ENCODE results near the gene PIK3R2.

PIK3R2 gene

GRCh38 chr19:18120127-18120526 lies 32.8 kb upstream of the PIK3R2 start:
- no peaks in the 10 kb centered on the region for H3F3A ChIP-seq (ENCODE audit: low read depth)
- H4K20me1 ChIP-seq (ENCODE audit: insufficient read depth, low read length, poor library complexity, severe bottlenecking), result no peaks in the 10 kb centered on the region
- H3K4me3 ChIP-seq (ENCODE audit: low read length, poor library complexity, severe bottlenecking), result no peak overlapping the region
- no peaks in the 10 kb centered on the region for H3K9me2 ChIP-seq (replicated peaks; ENCODE audit: low read depth, low read length)
- TF ChIP-seq EZH2phosphoT487 (IDR thresholded peaks at IDR 0.05; ENCODE audit: borderline replicate concordance) (no peak), CTCF (conservative IDR thresholded peaks at IDR 0.05; ENCODE audit: low read length) (no peak)
- H3K27me3 ChIP-seq (ENCODE audit: insufficient read depth, low read length, poor library complexity, severe bottlenecking), result no peaks in the 10 kb centered on the region
- H3K9me3 ChIP-seq (ENCODE audit: insufficient read depth, low read depth, low read length), result no peaks in the 10 kb centered on the region
- H2AFZ ChIP-seq (ENCODE audit: low read length), result no peak overlapping the region
- no peak overlapping the region for H3K9ac ChIP-seq (ENCODE audit: low read depth, low read length, poor library complexity, severe bottlenecking)
- peaks cover 6% of the 10 kb centered on the region; the same call in 1 of the 2 replicates for H3K36me3 ChIP-seq (ENCODE audit: insufficient read depth, low read length)
- H3K4me1 ChIP-seq (ENCODE audit: insufficient read depth, low read length, poor library complexity, severe bottlenecking), result peaks cover 22% of the 10 kb centered on the region
- H3K4me2 ChIP-seq (ENCODE audit: low read depth, low read length, poor library complexity, severe bottlenecking), result peak overlapping the region; percentile 86
- peaks cover 6% of the 10 kb centered on the region; the same call in 1 of the 2 replicates for H3K79me2 ChIP-seq (ENCODE audit: insufficient read depth, low read length)

- Histone ChIP-seq H3K79me2 (ENCODE audit: insufficient read depth, low read length) (peaks cover 6% of the 10 kb centered on the region; the same call in 1 of the 2 replicates), H3K9me2 (replicated peaks; ENCODE audit: low read depth, low read length) (no peaks in the 10 kb centered on the region), H3K4me1 (ENCODE audit: insufficient read depth, low read length, poor library complexity, severe bottlenecking) (peaks cover 22% of the 10 kb centered on the region), H3K36me3 (ENCODE audit: insufficient read depth, low read length) (peaks cover 6% of the 10 kb centered on the region; the same call in 1 of the 2 replicates), H3K9me3 (ENCODE audit: insufficient read depth, low read depth, low read length) (no peaks in the 10 kb centered on the region), H3K4me2 (ENCODE audit: low read depth, low read length, poor library complexity, severe bottlenecking) (no peak overlapping the region), H2AFZ (ENCODE audit: low read length) (no peak overlapping the region), H4K20me1 (ENCODE audit: insufficient read depth, low read length, poor library complexity, severe bottlenecking) (no peaks in the 10 kb centered on the region), H3K9ac (ENCODE audit: low read depth, low read length, poor library complexity, severe bottlenecking) (no peak overlapping the region), H3K27me3 (ENCODE audit: insufficient read depth, low read length, poor library complexity, severe bottlenecking) (no peaks in the 10 kb centered on the region), H3F3A (ENCODE audit: low read depth) (no peaks in the 10 kb centered on the region), H3K4me3 (ENCODE audit: low read length, poor library complexity, severe bottlenecking) (no peak overlapping the region)
- TF ChIP-seq EZH2phosphoT487 (IDR thresholded peaks at IDR 0.05; ENCODE audit: borderline replicate concordance), result no peak
- TF ChIP-seq CTCF (conservative IDR thresholded peaks at IDR 0.05; ENCODE audit: low read length), result no peak
Observed at GRCh38 chr19:18121166-18121565, 31.8 kb upstream of the PIK3R2 start.

DNA sequence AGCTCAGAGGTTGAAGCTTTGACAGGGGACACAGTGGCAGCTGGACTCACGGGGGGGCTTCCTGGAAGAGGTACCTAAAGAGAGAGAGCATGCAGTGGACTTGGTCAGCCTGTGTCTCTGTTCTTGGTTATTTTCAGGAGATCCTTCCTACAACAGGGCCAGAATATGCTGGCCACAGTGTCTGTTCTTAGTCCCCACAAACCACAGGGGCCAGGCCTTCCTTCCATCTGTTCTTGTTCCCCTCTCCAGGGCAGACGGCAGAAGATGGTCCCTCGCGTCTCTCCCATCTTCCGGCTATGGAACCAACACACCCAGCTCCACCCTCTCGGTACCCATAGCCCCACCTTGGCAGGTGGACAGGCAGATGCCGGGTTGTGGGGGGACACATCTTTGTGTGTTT lies 30.5 kb upstream of the PIK3R2 start:
- H3K9ac ChIP-seq (ENCODE audit: low read depth, low read length, poor library complexity, severe bottlenecking), result no peak overlapping the region
- H3K4me1 ChIP-seq (ENCODE audit: insufficient read depth, low read length, poor library complexity, severe bottlenecking), result peaks cover 19% of the 10 kb centered on the region
- no peak overlapping the region for H3K4me2 ChIP-seq (ENCODE audit: low read depth, low read length, poor library complexity, severe bottlenecking)

More for the DNA sequence above, 30.5 kb upstream of the PIK3R2 start:
- Histone ChIP-seq H2AFZ (ENCODE audit: low read length) (no peak overlapping the region), H4K20me1 (ENCODE audit: insufficient read depth, low read length, poor library complexity, severe bottlenecking) (no peaks in the 10 kb centered on the region), H3K9me2 (replicated peaks; ENCODE audit: low read depth, low read length) (no peaks in the 10 kb centered on the region), H3K79me2 (ENCODE audit: insufficient read depth, low read length) (peaks cover 6% of the 10 kb centered on the region; the same call in 1 of the 2 replicates), H3F3A (ENCODE audit: low read depth) (no peaks in the 10 kb centered on the region), H3K27me3 (ENCODE audit: insufficient read depth, low read length, poor library complexity, severe bottlenecking) (no peaks in the 10 kb centered on the region), H3K36me3 (ENCODE audit: insufficient read depth, low read length) (peaks cover 6% of the 10 kb centered on the region; the same call in 1 of the 2 replicates), H3K4me3 (ENCODE audit: low read length, poor library complexity, severe bottlenecking) (no peak overlapping the region), H3K9me3 (ENCODE audit: insufficient read depth, low read depth, low read length) (no peaks in the 10 kb centered on the region)
- TF ChIP-seq EZH2phosphoT487 (IDR thresholded peaks at IDR 0.05; ENCODE audit: borderline replicate concordance) (no peak), CTCF (conservative IDR thresholded peaks at IDR 0.05; ENCODE audit: low read length) (no peak)
